H9 (cell line): Measurements from ENCODE around the gene KSR1. TPM values are rescaled to one million over a fixed set of nuclear protein-coding genes. Genes with fewer than 3 reads are reported as not detected.

ENCODE experiments used
- DNase-seq: peaks from one replicate; pipeline ENCODE4 v3.0.0-alpha.2; 2017
- H2AFZ ChIP-seq: one replicate; pipeline ENCODE4 v1.6.1; 2013; ENCODE audit warnings: mild to moderate bottlenecking, low read length, control low read depth, moderate library complexity
- H2AK5ac ChIP-seq: 2 replicates; pipeline ENCODE4 v1.6.1; 2013; ENCODE audit warnings: low read length, control low read depth, mixed read lengths; ENCODE audit not compliant: insufficient read length
- H2BK120ac ChIP-seq: one replicate; pipeline ENCODE4 v1.6.1; 2013; ENCODE audit warnings: low read depth, mild to moderate bottlenecking, low read length, control low read depth, inconsistent platforms; ENCODE audit not compliant: poor library complexity, severe bottlenecking
- H2BK12ac ChIP-seq: 2 replicates; pipeline ENCODE4 v1.6.1; 2013; ENCODE audit warnings: low read length, control low read depth, mixed read lengths, low read depth; ENCODE audit not compliant: insufficient read length
- H2BK15ac ChIP-seq: 2 replicates; pipeline ENCODE4 v1.6.1; 2013; ENCODE audit warnings: low read depth, low read length, control low read depth
- H2BK20ac ChIP-seq: one replicate; pipeline ENCODE4 v1.6.1; 2013; ENCODE audit warnings: low read depth, mild to moderate bottlenecking, low read length, control low read depth, inconsistent platforms; ENCODE audit not compliant: poor library complexity, severe bottlenecking
- H2BK5ac ChIP-seq: 2 replicates; pipeline ENCODE4 v1.6.1; 2013; ENCODE audit warnings: low read length, control low read depth, mixed read lengths; ENCODE audit not compliant: insufficient read length
- H3K14ac ChIP-seq: 2 replicates; pipeline ENCODE4 v1.6.1; 2013; ENCODE audit warnings: low read length, control low read depth; ENCODE audit not compliant: insufficient read depth
- H3K18ac ChIP-seq: 2 replicates; pipeline ENCODE4 v1.6.1; 2013; ENCODE audit warnings: low read depth, mild to moderate bottlenecking, mixed read lengths, low read length, control low read depth; ENCODE audit not compliant: insufficient read length
- H3K23ac ChIP-seq: 2 replicates; pipeline ENCODE4 v1.6.1; 2013; ENCODE audit warnings: low read length, control low read depth, mixed read lengths, low read depth; ENCODE audit not compliant: insufficient read length
- H3K23me2 ChIP-seq: 2 replicates; pipeline ENCODE4 v1.6.1; 2013; ENCODE audit warnings: low read depth, mild to moderate bottlenecking, mixed read lengths, low read length, control low read depth; ENCODE audit not compliant: insufficient read length, poor library complexity, severe bottlenecking
- H3K27ac ChIP-seq: 2 replicates; pipeline ENCODE4 v1.5.1; 2013; ENCODE audit warnings: low read length, control low read depth, mixed read lengths, low read depth; ENCODE audit not compliant: insufficient read length
- H3K27me3 ChIP-seq: 2 replicates; pipeline ENCODE4 v1.6.1; 2013; ENCODE audit warnings: low read length, control low read depth, inconsistent platforms; ENCODE audit not compliant: insufficient read depth
- H3K4ac ChIP-seq: 2 replicates; pipeline ENCODE4 v1.6.1; 2013; ENCODE audit warnings: low read depth, mild to moderate bottlenecking, control low read depth, inconsistent platforms, low read length, moderate library complexity
- H3K4me1 ChIP-seq: 2 replicates; pipeline ENCODE4 v1.6.1; 2013; ENCODE audit warnings: low read length, control low read depth, inconsistent platforms; ENCODE audit not compliant: insufficient read depth
- H3K4me2 ChIP-seq: 2 replicates; pipeline ENCODE4 v1.6.1; 2013; ENCODE audit warnings: low read length, control low read depth, mixed read lengths; ENCODE audit not compliant: insufficient read length, insufficient read depth
- H3K56ac ChIP-seq: 2 replicates; pipeline ENCODE4 v1.6.1; 2013; ENCODE audit warnings: low read depth, mild to moderate bottlenecking, mixed read lengths, low read length, control low read depth; ENCODE audit not compliant: insufficient read length
- H3K79me1 ChIP-seq: 2 replicates; pipeline ENCODE4 v1.6.1; 2013; ENCODE audit warnings: low read depth, mild to moderate bottlenecking, moderate library complexity, low read length, control low read depth, inconsistent platforms; ENCODE audit not compliant: insufficient read depth, poor library complexity, severe bottlenecking
- H3K79me2 ChIP-seq: 2 replicates; pipeline ENCODE4 v1.6.1; 2013; ENCODE audit warnings: low read length, control low read depth, inconsistent platforms; ENCODE audit not compliant: insufficient read depth
- H3K9ac ChIP-seq: 2 replicates; pipeline ENCODE4 v1.6.1; 2013; ENCODE audit warnings: low read length, control low read depth, mixed read lengths; ENCODE audit not compliant: insufficient read length; ENCODE audit errors: extremely low read depth
- H3K9me3 ChIP-seq: one replicate; pipeline ENCODE4 v1.6.1; 2013; ENCODE audit warnings: low read depth, low read length, inconsistent platforms; ENCODE audit not compliant: control insufficient read depth
- H3T11ph ChIP-seq: one replicate; pipeline ENCODE4 v1.6.1; 2013; ENCODE audit warnings: mild to moderate bottlenecking, low read length, control low read depth, inconsistent platforms
- H4K20me1 ChIP-seq: one replicate; pipeline ENCODE4 v1.6.1; 2013; ENCODE audit not compliant: control insufficient read depth, insufficient read length, insufficient read depth
- H4K5ac ChIP-seq: 2 replicates; pipeline ENCODE4 v1.6.1; 2013; ENCODE audit warnings: low read depth, mild to moderate bottlenecking, mixed read lengths, low read length, control low read depth; ENCODE audit not compliant: insufficient read length
- H4K8ac ChIP-seq: replicated peaks from 2 replicates; pipeline ENCODE4 v1.6.1; 2013; ENCODE audit warnings: low read length, control low read depth, mixed read lengths, low read depth; ENCODE audit not compliant: insufficient read length
- H4K91ac ChIP-seq: 2 replicates; pipeline ENCODE4 v1.6.1; 2013; ENCODE audit warnings: low read depth, mild to moderate bottlenecking, moderate library complexity, mixed read lengths, low read length, control low read depth; ENCODE audit not compliant: insufficient read length
- H3K27ac Mint-ChIP-seq, 3 experiments: 2 replicates in 2 of 3; 3 replicates in 1 of 3; pipeline ENCODE4 v1.8.0; 2020 to 2021; ENCODE audit warnings: mixed read lengths in 3 of 3, mild to moderate bottlenecking in 1 of 3, moderate library complexity in 1 of 3
- H3K27me3 Mint-ChIP-seq: 2 replicates; pipeline ENCODE4 v1.8.0; 2021; ENCODE audit warnings: low read depth, mild to moderate bottlenecking, moderate library complexity, mixed read lengths
- H3K36me3 Mint-ChIP-seq, 3 experiments: 2 replicates in 2 of 3; 3 replicates in 1 of 3; pipeline ENCODE4 v1.8.0; 2020 to 2021; ENCODE audit warnings: low read depth in 3 of 3, mixed read lengths in 3 of 3; ENCODE audit not compliant: insufficient read depth in 1 of 3
- H3K4me1 Mint-ChIP-seq, 2 experiments: 2 replicates each; pipeline ENCODE4 v1.8.0; 2020; ENCODE audit warnings: mixed read lengths in 2 of 2
- H3K4me3 Mint-ChIP-seq, 2 experiments: 2 replicates in 1 of 2; 3 replicates in 1 of 2; pipeline ENCODE4 v1.8.0; 2020 to 2021; ENCODE audit warnings: mild to moderate bottlenecking in 2 of 2, mixed read lengths in 2 of 2, moderate library complexity in 1 of 2
- H3K9me3 Mint-ChIP-seq, 2 experiments: 2 replicates in 1 of 2; 3 replicates in 1 of 2; pipeline ENCODE4 v1.8.0; 2020; ENCODE audit warnings: mild to moderate bottlenecking in 2 of 2, mixed read lengths in 2 of 2, moderate library complexity in 1 of 2
- WGBS: extraction: QIAGEN DNeasy Blood & Tissue Kit; methylation state at CpG from one replicate; pipeline ENCODE4 v1.1.7; 2013; ENCODE audit warnings: missing lambda C conversion rate, low lambda C conversion rate, mixed read lengths; ENCODE audit not compliant: insufficient read length; ENCODE audit errors: extremely low coverage; 5-methylcytosine and 5-hydroxymethylcytosine counted together
- total RNA-seq: library from RNA; stranded (reverse); gene quantifications from 2 replicates; pipeline ENCODE4 v1.2.1, GENCODE V29; 2021
- TF ChIP-seq, protein P1 (sequence below): fragments of 200-600 bp; sonication (generic); conservative IDR thresholded peaks from 3 replicates; pipeline ENCODE4 v1.8.0; 2021; ENCODE audit warnings: antibody characterized with exemption, mild to moderate bottlenecking

Gene KSR1
- total RNA-seq, 1 experiment from 2014 or later: 44.9 TPM

DNA sequence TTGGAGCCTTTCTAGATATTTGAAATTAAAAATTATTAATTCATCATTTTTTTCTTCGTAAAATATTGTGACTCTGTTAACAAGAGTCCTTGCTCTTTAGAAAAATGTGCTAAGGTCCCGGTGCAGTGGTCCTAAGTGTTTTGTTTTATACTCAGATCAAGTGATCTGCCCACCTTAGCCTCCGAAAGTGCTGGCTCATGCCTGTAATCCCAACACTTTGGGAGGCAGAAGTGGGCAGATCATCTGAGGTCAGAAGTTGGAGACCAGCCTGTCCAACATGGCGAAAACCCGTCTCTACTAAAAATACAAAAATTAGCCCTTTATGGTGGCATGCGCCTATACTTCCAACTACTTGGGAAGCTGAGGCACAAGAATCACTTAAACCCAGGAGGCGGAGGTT is 92.1 kb downstream of the KSR1 start:
- Histone ChIP-seq H3K4me2 (no peak overlapping the region), H3K4me1 (no peaks in the 10 kb centered on the region; the same call in 1 of the 2 replicates), H3K18ac (no peak overlapping the region), H2BK120ac (no peak overlapping the region), H3K56ac (no peak overlapping the region), H3K27ac (no peak overlapping the region), H2AFZ (no peak overlapping the region), H2BK20ac (no peak overlapping the region), H3K27me3 (no peaks in the 10 kb centered on the region), H3K79me2 (peaks cover 4% of the 10 kb centered on the region; the same call in 1 of the 2 replicates), H2BK15ac (no peak overlapping the region), H2BK12ac (no peak overlapping the region), H4K5ac (no peak overlapping the region), H3K9ac (no peak overlapping the region), H4K8ac (no peak overlapping the region), H3K23me2 (no peaks in the 10 kb centered on the region), H2AK5ac (no peak overlapping the region), H4K91ac (no peak overlapping the region), H3T11ph (no peak overlapping the region), H3K23ac (no peak overlapping the region), H3K4ac (no peak overlapping the region), H4K20me1 (no peaks in the 10 kb centered on the region), H3K9me3 (no peaks in the 10 kb centered on the region), H3K14ac (no peak overlapping the region), H3K79me1 (no peaks in the 10 kb centered on the region), H2BK5ac (no peak overlapping the region)
- whole genome bisulfite sequencing: no CpG with 5 or more reads among the region's 7 CpGs
- no peaks in the 10 kb centered on the region; a peak in 1 of 5 replicates for H3K9me3 Mint-ChIP-seq
- H3K36me3 Mint-ChIP-seq: peaks cover 0 to 8% (median 4%) of the 10 kb centered on the region in 3 experiments; a peak in 4 of 7 replicates
- no peak overlapping the region for H3K4me3 Mint-ChIP-seq
- no peak for DNase-seq
- TF ChIP-seq, protein P1, sequence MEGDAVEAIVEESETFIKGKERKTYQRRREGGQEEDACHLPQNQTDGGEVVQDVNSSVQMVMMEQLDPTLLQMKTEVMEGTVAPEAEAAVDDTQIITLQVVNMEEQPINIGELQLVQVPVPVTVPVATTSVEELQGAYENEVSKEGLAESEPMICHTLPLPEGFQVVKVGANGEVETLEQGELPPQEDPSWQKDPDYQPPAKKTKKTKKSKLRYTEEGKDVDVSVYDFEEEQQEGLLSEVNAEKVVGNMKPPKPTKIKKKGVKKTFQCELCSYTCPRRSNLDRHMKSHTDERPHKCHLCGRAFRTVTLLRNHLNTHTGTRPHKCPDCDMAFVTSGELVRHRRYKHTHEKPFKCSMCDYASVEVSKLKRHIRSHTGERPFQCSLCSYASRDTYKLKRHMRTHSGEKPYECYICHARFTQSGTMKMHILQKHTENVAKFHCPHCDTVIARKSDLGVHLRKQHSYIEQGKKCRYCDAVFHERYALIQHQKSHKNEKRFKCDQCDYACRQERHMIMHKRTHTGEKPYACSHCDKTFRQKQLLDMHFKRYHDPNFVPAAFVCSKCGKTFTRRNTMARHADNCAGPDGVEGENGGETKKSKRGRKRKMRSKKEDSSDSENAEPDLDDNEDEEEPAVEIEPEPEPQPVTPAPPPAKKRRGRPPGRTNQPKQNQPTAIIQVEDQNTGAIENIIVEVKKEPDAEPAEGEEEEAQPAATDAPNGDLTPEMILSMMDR: no peak
- no peak overlapping the region for H3K27ac Mint-ChIP-seq
- no peaks in the 10 kb centered on the region for H3K27me3 Mint-ChIP-seq
- H3K4me1 Mint-ChIP-seq: peaks cover 31 to 43% of the 10 kb centered on the region in 2 experiments
